Neural crest cell (in vitro differentiated cells): ENCODE results near the gene NUMBL. TPM values are rescaled to one million over a fixed set of nuclear protein-coding genes. Genes with fewer than 3 reads are reported as not detected.

ENCODE experiments used
- DNase-seq: peaks from one replicate; pipeline ENCODE4 v3.0.0; 2021; ENCODE audit warnings: low read depth, mixed read lengths, low spot score
- H3K27ac Mint-ChIP-seq: one replicate; pipeline ENCODE4 v1.8.0; 2021; ENCODE audit warnings: mild to moderate bottlenecking, mixed read lengths; ENCODE audit not compliant: unreplicated experiment
- H3K27me3 Mint-ChIP-seq: 2 replicates; pipeline ENCODE4 v1.8.0; 2021; ENCODE audit warnings: low read depth, mild to moderate bottlenecking, mixed read lengths
- H3K36me3 Mint-ChIP-seq: 2 replicates; pipeline ENCODE4 v1.8.0; 2021; ENCODE audit warnings: low read depth, mild to moderate bottlenecking, mixed read lengths
- H3K4me1 Mint-ChIP-seq: 2 replicates; pipeline ENCODE4 v1.8.0; 2021; ENCODE audit warnings: mixed read lengths
- H3K4me3 Mint-ChIP-seq: one replicate; pipeline ENCODE4 v1.8.0; 2021; ENCODE audit warnings: mild to moderate bottlenecking, mixed read lengths
- H3K9me3 Mint-ChIP-seq: 2 replicates; pipeline ENCODE4 v1.8.0; 2021; ENCODE audit warnings: mixed read lengths
- total RNA-seq: library from RNA; stranded (reverse); gene quantifications from 2 replicates; pipeline ENCODE4 v1.2.1, GENCODE V29; 2021
- TF ChIP-seq, protein P1 (sequence below): fragments of 200-600 bp; sonication (generic); conservative IDR thresholded peaks from 2 replicates; pipeline ENCODE4 v1.5.0; 2021; ENCODE audit warnings: antibody characterized with exemption, mild to moderate bottlenecking

The NUMBL gene
- total RNA-seq, 1 donor from 2014 or later: 26.8 TPM

DNA sequence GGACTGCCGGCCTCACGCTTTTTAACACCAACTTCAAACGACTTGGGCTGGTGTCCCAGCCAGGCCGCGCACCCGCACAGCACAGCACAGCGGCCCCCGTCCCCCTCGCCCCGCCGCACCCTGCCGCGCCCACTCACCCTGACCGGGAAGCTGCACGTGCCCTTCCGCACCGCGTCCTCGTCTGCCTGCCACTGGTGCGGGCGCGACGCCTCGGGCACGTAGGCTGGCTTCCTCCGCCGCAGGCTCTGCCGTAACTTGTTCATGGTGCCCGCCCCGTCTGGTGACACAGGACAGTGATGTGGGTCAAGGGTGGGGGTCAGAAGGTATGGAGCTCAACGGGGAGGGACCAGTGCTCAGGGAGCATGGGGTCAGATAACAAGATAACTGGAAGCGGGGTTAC lies 6.2 kb downstream of the NUMBL start:
- Mint-ChIP-seq H3K36me3 (peaks cover 13% of the 10 kb centered on the region), H3K4me3 (no peak overlapping the region), H3K4me1 (no peaks in the 10 kb centered on the region), H3K27ac (no peak overlapping the region), H3K27me3 (no peaks in the 10 kb centered on the region), H3K9me3 (no peaks in the 10 kb centered on the region)
- DNase-seq: no peak
- TF ChIP-seq, protein P1, sequence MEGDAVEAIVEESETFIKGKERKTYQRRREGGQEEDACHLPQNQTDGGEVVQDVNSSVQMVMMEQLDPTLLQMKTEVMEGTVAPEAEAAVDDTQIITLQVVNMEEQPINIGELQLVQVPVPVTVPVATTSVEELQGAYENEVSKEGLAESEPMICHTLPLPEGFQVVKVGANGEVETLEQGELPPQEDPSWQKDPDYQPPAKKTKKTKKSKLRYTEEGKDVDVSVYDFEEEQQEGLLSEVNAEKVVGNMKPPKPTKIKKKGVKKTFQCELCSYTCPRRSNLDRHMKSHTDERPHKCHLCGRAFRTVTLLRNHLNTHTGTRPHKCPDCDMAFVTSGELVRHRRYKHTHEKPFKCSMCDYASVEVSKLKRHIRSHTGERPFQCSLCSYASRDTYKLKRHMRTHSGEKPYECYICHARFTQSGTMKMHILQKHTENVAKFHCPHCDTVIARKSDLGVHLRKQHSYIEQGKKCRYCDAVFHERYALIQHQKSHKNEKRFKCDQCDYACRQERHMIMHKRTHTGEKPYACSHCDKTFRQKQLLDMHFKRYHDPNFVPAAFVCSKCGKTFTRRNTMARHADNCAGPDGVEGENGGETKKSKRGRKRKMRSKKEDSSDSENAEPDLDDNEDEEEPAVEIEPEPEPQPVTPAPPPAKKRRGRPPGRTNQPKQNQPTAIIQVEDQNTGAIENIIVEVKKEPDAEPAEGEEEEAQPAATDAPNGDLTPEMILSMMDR: no peak

DNA sequence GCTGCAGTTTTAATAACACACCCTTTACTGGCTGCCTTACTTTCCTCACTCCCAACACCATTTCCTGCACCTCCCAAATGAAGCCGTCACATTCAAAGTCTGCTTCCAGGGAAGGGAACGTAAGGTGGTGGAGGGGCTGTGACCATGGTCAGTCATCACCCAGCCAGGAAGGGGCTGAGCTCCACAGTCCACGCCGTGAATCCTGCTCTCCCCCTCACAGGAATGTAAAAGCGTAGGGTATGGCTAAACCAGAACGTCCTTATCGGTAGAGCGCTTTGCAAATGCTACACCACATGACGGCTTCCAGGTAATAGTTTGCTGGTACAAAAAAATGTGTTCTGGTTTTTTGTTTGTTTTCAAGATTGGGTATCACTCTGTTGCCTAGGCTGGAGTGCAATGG lies 7.0 kb downstream of the NUMBL start:
- Mint-ChIP-seq H3K36me3 (peaks cover 13% of the 10 kb centered on the region), H3K27ac (no peak overlapping the region), H3K4me3 (no peak overlapping the region), H3K9me3 (no peaks in the 10 kb centered on the region), H3K4me1 (no peaks in the 10 kb centered on the region), H3K27me3 (no peaks in the 10 kb centered on the region)
- no peak for DNase-seq
- TF ChIP-seq, protein P1: no peak

DNA sequence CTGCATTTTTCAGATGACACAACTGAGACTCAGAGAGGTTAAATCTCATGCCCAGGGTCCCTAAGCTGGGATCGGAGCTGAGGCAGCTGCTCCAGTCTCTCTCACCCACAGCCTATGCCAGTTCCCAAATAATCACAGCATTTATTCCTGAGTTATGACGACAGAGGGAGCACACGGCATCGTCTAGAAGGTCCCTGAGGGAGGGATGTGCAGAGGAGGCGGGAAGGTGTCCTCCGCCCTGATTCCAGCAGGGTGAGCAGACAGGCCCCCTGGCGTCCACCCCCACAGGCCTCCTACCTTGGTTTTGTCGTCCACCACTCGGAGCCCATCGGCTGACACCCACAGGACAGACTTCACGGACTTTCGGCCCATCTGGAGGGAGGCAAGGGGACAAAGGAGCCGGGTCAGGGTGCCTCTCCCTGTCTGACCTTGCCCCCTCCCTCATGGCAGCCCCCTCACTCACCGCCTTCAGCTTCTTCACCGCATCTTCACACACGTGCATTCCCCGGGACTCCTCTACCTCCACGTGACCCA lies 8.0 kb downstream of the NUMBL start:
- no peak overlapping the region for H3K4me3 Mint-ChIP-seq
- peaks cover 16% of the 10 kb centered on the region for H3K36me3 Mint-ChIP-seq
- H3K27me3 Mint-ChIP-seq: no peaks in the 10 kb centered on the region
- no peaks in the 10 kb centered on the region for H3K4me1 Mint-ChIP-seq
- H3K27ac Mint-ChIP-seq: no peak overlapping the region
- TF ChIP-seq, protein P1: no peak
- H3K9me3 Mint-ChIP-seq: no peaks in the 10 kb centered on the region
- no peak for DNase-seq

DNA sequence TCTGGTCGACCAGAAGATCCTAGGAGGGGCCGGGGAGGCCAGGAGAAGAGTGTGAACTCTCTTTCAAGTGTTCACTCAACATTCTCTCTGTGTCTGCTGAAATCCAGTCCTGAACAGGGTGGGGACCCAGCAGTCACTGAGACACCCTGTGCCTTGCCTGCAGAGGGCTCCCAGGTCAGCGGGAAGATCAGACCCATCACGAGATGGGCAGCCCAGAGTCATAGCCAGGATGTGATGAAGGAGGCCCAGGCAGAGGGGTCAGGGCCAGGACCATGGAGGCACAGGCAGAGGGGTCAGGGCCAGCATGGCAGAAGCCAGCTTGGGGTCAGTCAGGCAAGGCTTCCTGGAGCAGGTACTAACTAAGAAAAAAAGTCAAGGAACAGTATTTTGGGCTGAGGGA lies 9.4 kb downstream of the NUMBL start:
- no peaks in the 10 kb centered on the region for H3K9me3 Mint-ChIP-seq
- no peaks in the 10 kb centered on the region for H3K4me1 Mint-ChIP-seq
- H3K27ac Mint-ChIP-seq: no peak overlapping the region
- no peaks in the 10 kb centered on the region for H3K27me3 Mint-ChIP-seq
- H3K4me3 Mint-ChIP-seq: no peak overlapping the region
- no peak for DNase-seq
- TF ChIP-seq, protein P1: no peak
- peaks cover 14% of the 10 kb centered on the region for H3K36me3 Mint-ChIP-seq

DNA sequence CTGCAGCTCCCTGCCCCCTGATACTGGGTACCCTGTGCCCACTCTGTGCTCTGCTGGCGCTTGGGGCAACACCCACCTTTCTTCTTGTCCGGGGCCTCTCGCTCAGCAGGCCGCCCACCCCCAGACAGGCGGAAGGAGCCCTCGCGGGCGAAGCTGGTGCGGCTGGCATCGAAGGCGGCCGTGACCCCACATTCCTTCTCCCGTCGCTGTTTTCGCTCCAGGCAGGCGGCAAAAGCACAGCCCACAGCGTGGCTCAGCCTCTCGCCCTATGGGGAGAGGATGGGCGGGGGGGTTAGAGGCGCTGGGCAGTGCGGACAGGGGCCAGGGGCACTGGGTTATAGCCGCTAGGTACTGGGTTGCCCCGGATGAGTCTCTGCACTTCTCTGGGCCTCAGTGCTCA lies 13.3 kb downstream of the NUMBL start:
- Mint-ChIP-seq H3K36me3 (peaks cover 3% of the 10 kb centered on the region), H3K4me1 (no peaks in the 10 kb centered on the region), H3K4me3 (no peak overlapping the region), H3K9me3 (no peaks in the 10 kb centered on the region), H3K27me3 (no peaks in the 10 kb centered on the region), H3K27ac (no peak overlapping the region)
- TF ChIP-seq, protein P1: no peak
- no peak for DNase-seq
